NCI-H82 treated with DMSO at 0.1 percent for 48 hours (cell line): ENCODE data around the gene ASTN2.

Source experiments
- DNase-seq: peaks from one replicate; lab custom pipeline; 2025; ENCODE audit not compliant: unreplicated experiment; lab: John Stamatoyannopoulos, UW

The ASTN2 gene

DNA sequence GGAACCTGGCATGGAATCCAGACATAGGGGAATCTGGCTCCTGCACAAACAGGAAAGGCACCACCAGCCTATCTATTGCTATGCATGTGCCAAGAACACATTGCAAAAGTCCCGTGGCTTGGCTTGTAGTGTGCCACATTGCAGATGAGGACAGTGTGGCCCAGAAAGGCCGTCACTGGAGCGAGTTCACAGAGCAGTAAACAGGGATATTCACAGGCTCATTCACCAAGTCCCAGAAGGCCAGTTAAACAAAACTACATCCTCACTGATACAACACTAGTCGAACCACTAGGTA lies 767.4 kb downstream of the ASTN2 start:
- no peak for DNase-seq

DNA sequence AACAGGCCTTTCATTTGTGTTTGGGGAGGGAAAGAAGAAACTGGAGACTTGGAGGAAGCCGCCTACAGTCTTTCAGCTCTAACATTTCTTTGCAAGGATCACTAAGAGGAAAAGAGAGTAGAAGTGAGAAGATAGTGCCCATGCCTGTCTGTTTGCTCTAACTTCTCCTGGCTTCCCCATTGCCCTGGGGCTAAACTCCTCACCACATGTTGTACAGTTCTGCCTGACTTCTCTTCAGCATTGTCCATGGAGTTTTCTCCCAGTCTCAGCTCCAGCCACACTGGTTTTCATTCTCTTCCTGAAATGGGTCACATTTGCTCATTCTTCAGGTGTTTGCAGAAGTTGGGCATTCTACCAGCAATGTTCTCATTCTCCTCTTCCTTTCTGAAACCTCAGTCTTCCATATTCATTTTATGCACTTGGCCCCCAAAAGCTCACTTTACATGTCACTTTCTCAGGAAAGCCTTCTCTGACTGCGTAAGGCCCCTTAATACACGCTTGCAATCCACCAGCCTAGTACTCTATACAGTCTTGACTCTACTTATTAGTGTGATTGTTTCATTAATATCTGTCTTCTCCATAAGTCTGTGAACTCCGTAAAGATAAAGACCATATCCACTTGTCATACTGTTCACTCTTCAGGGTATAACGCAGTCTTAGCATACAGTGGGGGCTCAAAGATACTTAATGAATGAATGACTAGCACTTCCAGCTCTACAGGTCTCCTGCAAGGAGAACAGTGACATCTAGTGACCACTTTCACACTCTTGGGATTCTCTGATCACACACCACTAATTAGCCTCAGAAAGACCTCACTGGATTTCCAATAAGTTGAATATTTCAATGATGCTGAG lies 768.0 kb downstream of the ASTN2 start:
- DNase-seq, result peak; percentile 10

DNA sequence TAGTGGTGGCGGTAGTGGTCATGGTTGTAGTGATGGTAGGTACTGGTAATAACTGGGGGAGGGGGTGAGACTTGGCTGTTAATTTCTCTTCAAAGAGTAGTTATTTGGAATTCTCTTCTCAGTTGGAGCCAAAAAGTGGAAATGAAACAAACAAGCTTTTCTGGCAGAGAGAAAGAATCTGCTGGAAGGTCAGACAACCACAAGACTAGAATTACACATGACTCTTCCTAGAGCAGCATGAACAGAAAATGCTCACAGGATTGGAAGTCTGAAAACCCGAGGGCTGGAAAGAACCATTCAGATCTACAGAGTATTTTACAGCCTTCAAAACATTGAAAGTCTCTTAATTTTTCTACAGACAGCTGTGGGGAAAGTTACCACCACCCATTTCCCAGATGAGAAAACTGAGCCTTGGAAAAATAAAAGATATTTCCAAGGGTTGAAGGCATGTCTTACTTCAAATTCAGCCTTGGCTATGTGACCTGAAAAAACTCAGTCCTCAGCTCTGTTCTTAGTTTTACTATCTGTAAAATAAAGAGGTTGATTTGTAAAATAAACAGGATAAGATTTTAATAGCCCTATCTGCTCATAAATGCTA lies 770.7 kb downstream of the ASTN2 start:
- no peak for DNase-seq

DNA sequence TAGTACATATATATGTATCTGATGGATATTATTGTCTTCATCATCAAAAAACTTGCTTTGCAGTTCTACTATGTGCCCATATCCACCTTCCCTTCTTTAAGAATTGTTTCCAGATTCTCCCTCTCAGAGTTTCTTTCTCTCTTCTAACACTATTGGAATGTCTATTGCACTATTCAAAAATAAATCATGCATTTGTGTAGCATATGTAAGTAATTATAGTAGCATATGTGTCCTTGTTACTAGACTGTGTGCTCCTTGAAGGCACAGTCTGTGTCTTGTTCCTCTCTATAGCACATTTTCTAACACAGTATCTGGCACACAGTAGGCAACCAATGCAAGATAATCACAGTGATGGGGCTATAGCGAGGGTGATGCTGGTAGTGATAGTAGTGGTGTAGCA lies 771.2 kb downstream of the ASTN2 start:
- DNase-seq, result no peak

DNA sequence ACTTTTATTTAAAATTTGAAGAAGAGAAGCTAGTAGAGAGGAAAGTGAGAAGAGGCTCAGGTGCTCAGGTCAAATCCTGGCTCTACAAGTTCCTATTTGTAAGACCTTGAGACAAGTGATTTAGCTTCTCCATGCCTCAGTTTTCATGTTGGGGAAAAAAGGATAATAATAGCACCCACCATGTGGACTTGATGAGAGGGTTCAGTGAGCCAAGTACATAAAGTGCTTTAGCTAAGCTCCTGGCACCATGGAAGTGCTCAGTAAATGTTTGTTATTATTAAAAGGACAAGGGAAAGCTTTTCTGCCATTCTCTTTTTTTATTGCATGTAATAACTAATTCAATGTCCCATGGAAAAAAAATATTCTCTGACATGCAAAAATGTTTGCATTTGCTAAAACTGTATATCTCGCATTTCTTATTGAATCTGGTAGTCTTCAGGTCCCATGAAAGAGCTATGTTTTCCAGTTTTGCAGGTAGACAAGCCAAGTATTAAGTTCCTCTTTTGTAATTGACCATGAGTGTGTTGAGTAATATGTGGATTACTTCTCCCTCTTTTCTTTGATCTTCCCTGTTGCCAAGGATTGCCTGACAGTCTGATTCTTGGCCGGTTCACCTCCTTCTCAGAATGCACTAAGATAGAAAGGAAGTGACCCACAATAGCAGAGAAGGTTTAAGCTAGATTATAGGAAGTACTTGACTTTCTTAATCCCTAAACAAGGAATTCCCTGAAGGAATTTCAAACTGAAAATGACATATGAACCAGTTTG lies 773.4 kb downstream of the ASTN2 start:
- no peak for DNase-seq

DNA sequence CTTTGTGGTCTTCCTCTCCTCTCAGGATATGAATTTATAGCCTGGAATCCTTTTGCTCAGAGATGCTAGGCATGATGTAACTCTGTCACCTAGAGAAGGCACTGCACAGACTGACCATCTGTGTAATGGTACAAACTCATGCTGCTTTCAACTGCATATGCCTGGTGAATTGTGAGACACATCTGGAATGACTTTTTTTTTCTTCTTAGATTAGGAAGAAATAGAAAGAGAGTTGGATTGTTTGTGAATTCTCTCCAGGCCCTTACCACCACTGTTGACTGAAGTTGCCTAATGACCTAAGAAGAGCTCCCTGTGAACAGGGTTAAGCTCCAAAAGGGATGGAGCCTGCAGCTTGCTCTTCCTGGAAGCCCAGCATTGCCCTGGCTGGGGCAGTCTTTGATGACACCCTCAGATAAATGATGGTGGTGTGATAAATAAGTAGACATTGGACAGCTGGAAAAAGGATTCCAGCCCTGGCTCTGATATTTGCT lies 775.6 kb downstream of the ASTN2 start:
- DNase-seq, result no peak

DNA sequence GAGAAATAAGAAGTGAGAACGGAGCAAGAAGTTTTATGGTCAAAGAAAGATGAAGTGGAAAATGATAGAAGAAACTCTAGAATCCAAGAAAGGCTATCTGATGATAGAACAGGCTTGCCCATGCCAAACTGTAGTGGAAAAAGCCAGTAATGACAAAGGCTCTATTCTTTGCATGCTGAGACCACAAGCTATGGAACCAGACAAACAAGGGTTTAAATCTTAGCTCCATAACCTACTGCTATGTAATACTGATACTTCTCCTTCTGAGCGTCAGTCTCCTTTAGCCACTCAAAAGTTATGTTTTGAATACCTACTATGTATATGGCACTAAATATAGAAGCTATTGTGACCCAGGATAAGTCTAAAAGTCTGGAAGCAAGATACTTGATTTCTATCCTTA lies 778.9 kb downstream of the ASTN2 start:
- no peak for DNase-seq

DNA sequence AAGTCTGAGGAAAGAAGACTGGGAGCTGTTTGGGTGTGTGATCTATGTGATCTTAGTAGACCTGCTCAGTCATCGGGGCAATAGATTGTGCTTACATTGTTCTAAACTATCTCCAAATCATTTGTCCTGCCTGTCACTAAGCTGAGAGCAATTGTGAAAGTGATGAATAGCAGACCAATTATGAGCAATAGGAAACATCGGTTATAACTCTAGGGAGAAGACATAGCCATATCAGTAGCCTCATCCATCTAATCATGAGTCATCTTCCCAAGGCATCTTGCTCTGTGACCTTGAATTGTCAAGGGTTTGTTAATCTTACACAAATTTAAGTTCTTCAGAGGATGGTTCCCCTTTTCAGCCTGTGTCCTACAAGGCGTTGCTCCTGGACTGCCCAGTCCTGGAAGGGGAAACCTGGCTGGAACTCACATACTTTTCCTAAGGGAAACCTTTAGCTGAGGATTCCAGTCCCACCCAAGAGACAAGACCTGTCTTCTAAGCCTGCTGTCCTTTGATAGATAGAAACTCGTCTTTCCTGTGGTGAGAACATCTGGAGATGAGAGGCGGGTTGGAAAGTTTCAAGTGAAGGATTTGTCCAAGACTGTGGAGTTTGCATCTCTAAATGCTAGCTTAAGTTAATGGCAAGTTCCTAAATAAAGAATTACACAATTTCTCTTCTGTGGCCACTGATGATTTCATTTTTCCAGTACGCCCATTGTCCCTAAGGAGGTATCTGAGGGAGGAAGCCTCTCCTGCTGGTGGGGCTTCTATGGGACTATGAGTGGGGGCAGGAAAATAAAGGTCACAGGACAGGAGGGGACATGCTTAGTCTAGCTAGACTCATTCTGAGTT lies 781.6 kb downstream of the ASTN2 start:
- no peak for DNase-seq

DNA sequence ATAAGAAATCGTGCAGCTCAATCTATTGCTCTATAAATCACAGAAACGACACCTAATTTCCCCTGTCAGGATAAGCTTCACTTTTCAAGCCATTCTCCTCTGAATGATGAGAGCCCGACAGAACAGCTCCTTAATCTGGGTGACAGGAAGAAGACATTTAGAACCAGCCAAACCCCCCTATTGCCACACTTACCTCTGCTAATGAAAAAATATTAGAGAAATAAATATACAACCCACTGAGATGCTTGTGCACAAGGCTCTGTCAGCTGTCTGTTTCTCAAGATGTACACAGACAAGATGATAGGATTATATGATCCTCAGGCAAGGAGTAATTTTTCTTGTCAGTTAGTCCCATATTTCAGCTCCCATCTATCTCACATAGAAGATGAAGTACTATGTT lies 785.2 kb downstream of the ASTN2 start:
- no peak for DNase-seq

DNA sequence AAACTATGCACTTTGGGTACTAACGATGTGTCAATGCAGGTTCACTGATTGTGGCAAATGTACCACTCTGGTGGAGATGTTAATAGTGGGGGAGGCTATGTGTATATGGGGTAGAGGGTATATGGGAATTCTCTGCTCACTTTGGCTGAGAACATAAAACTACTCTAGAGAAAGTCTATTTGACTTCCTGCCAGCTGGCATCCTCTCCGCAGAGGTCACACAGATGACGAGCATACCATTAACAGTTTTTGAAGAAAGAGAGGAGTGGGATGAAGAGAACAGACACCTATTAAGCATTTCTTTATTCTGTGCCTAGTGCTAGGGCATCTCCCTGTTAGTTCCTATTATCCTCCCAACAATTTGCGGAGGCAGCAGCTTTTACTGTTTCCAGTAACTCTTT lies 786.1 kb downstream of the ASTN2 start:
- no peak for DNase-seq

DNA sequence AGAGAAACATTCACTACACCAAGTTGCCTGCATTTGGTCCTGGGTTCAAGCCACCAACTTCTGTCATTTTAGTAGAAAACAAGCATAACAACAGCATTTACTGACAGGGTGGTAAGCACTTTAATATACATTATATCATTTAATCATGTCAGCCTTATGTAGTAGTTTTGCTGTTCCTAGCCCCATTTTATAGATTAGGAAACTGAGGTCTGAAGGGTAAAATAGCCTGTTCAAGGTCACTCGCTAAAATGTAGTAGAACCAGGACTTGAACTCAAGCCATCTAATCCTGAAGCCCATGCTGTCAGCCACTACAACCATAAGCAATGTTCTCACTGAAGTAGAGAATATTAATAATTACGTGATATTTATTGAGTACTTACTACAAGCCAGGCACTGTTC lies 787.4 kb downstream of the ASTN2 start:
- DNase-seq, result no peak

DNA sequence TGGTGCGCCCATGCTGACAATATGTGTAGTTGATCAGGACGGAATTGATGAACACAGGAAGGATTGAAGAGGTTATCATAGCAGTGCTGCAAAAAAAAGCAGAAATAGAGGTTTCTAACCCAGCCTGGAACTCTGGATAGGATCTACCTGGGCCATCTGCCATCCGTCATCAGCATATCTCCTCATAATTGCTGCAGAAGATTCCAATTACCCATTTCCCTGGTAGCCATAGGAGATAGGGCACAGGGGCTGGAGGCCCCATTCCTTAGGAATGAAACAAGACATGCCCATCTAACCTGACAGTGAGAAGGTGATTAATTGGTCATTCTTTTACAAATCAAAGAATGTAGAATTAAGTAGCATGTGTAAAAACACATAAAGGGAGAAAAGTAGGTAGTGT lies 788.1 kb downstream of the ASTN2 start:
- no peak for DNase-seq

DNA sequence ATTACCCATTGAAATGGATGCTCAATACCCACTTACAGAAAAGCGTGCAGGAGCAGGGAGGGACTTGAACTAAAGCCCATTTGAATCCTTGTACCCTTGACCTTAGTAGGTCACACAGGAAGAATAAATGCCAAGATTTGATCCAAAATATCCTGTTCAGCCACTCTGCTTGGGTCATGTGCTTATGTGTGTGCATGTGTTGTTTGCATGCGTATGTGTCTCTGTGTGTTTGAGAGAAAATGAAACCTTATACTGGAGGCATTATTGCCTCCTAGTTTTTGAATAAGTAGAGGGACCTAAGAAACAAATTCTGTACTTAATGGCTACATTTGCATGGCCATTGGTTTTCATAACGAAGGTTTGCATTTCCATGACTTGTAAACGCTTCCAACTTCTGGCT lies 791.1 kb downstream of the ASTN2 start:
- DNase-seq, result no peak

DNA sequence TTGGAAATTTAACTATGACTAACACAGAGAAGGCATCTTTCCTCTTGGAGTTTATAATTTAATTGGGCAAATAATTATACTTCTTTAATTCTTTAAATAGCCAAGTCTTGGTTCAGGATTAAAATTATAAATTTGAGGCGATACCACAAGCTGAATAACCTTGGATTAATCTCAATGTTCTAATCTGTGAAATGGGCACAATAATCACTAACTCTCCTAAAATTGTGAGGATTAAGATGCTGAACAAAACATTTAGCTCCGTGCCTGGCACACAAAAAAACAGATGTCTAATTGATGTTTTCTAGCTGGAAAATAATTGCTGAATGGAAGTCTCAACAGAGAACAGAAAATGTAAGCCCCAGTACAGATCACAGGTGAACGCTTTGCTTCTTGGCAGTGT lies 797.5 kb downstream of the ASTN2 start:
- DNase-seq, result no peak

DNA sequence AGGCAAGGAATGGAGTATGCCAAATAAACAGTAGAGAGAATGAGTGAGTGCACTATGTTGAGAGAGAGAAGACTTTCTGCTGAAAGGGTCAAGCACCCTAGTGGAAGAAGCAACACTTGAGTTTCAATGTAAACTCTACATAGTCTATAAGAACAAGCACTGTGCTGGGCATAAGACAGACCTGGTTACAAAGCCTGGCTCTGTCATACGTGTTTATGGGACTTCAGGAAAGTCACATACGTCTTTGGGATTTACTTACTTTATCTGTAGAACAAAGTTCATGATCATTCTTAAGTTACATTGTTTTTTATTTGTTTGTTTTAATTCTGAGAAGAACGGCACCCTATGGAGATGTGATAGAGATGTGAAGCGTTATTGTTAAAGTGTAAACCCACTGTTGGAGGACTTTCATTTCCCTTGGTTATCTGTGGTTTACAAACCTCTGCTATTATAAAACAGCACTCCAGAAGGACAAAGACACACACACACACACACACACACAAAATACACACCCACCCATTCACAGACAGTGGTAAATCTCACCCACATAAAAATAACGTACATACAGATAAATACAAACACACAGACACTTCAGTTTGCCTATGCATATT lies 798.4 kb downstream of the ASTN2 start:
- no peak for DNase-seq

DNA sequence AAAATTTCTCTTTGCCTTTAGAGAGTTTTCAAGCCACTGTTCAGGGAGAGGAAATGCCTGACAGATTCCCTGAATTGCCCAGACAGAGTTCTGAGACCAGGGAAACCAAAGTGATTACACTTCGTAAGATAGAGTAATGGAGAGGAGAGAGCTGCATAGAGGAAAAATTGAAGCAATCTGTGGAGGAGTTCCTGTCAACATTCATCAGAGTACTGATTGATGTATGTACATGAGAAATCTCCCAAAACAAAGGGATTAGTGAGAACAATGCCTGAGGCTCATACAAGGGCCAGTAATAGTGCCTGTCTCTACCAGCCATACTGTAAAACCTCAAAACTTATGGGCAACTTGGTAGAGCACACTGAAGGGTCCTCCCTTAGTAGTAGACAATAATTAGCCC lies 806.8 kb downstream of the ASTN2 start:
- DNase-seq, result no peak

DNA sequence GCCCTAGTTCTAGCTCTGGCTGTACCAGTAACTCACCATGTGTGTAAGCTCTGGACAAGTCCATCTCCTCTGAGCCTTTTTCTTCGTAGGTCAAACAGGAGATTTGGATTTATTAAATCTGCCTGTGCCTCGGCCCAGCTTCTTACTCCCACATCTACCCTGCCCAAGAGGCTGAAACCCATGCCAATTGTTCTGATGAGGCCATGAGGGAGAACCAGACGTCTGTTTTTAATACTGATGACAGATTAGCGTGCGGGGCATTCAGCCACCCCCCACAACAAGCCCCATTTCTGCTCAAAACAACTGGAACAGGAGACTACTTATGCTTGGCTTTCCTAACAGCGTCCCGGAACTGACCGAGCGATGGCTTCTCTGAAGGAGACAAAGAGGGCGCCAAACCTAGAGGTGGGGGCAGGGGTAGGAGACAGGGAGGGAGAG lies 808.9 kb downstream of the ASTN2 start:
- no peak for DNase-seq

DNA sequence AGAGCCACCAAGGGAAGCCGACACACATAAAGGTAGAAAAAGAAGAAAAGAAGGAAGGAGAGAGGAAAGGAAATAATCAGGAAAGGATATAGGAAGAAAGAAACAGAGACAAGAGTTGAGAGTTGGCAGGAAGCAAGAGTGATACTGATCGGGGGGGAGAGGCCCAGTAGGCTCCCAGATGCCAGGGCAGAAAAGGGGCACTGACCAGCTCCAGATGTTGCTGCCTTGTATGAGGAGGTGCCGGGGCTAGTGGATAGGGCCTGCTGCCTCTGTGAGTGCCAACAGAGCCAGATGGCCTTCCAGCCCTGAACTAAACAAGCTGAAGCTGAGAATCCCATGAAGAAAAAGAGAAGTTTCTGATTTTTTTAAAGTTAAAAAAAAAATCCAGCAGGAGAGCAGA lies 809.8 kb downstream of the ASTN2 start:
- no peak for DNase-seq

DNA sequence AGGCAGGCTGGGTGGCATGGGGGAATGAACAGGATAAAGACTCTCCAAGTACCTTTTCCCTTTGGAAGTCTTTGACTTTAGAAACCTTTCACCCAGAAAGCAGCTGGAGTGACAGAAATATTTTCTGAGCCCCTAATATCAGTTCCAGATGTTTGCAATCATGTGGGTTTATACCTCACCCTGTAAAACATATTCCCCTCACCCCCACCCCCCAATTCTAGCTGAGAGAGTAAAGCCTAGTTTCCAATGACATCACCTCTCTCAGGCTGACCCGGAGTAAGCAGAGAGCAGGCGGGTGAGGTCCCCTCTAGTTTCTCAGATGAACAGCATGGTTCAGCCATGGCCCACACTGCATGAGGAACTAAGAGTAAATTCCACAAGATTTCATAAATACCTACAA lies 810.6 kb downstream of the ASTN2 start:
- no peak for DNase-seq

DNA sequence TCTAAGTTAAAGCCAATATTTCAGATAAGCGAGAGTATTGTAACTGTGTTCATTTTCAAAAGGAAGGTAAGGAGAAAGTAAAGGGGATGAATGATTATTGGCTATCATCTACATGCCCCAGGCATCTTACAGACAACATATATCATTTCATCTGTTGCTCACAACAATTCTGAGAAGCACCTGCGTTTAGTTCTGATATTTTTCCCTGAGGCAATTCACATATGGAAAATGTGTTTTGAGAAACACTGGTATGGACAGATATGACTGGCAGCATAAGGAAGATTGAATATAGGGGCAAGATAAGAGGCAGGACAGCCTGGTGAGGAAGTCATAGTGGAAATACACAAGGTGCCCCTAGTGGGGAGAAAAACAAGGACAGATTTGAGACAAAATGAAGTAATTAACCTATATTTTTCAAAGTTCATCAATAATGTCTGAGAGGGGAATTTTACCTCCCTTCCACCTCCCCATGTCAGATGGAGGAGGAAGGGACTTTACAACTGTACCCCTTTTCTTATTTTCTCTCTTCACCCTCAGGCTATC lies 815.4 kb downstream of the ASTN2 start:
- DNase-seq, result no peak
